GM12864 (cell line): ENCODE measurements around the gene CRNKL1.

ENCODE experiments used
- DNase-seq: peaks from one replicate; pipeline ENCODE4 v3.0.0-alpha.2; 2011; ENCODE audit warnings: low read depth
- H3K4me3 ChIP-seq: 2 replicates; pipeline ENCODE4 v1.5.1; 2011; ENCODE audit warnings: mild to moderate bottlenecking, low read depth, low read length, control low read depth
- CTCF ChIP-seq: IDR thresholded peaks from 2 replicates; pipeline ENCODE4 v1.5.1; 2011; ENCODE audit warnings: low read depth, mild to moderate bottlenecking, moderate library complexity, low read length, control low read depth, inconsistent platforms; ENCODE audit errors: missing control alignments

CRNKL1 gene

GRCh38 chr20:20021835-20022234 is 30.4 kb downstream of the CRNKL1 start:
- no peak overlapping the region for H3K4me3 ChIP-seq
- DNase-seq: no peak

GRCh38 chr20:20020908-20021307 is 31.4 kb downstream of the CRNKL1 start:
- no peak overlapping the region for H3K4me3 ChIP-seq
- TF ChIP-seq CTCF: no peak
- no peak for DNase-seq

More at GRCh38 chr20:20021835-20022234, 30.4 kb downstream of the CRNKL1 start:
- TF ChIP-seq CTCF: no peak

GRCh38 chr20:20019123-20019522 is 33.1 kb downstream of the CRNKL1 start:
- no peak overlapping the region for H3K4me3 ChIP-seq
- no peak for TF ChIP-seq CTCF

GRCh38 chr20:20018366-20018765 is 33.9 kb downstream of the CRNKL1 start:
- peak overlapping the region; percentile 87 for H3K4me3 ChIP-seq
- no peak for TF ChIP-seq CTCF
- DNase-seq: no peak

More at GRCh38 chr20:20019123-20019522, 33.1 kb downstream of the CRNKL1 start:
- no peak for DNase-seq

- peak overlapping the region; percentile 87 for H3K4me3 ChIP-seq
- no peak for TF ChIP-seq CTCF
- DNase-seq: no peak
These were observed 34.5 kb downstream of the CRNKL1 start for GRCh38 chr20:20017844-20018185.

GRCh38 chr20:20017001-20017843 is 35.0 kb downstream of the CRNKL1 start, which contains the start of gene NAA20:
Gene NAA20 (plus strand): TSS chr20:20017362. CDS start chr20:20017397, 35 bp downstream.
- peak within 1 kb of the TSS; percentile 87 for H3K4me3 ChIP-seq
- DNase-seq: peak; percentile 75
- TF ChIP-seq CTCF: peak; percentile 76

GRCh38 chr20:20014659-20015058 is 37.6 kb downstream of the CRNKL1 start:
- no peak for TF ChIP-seq CTCF
- no peak for DNase-seq
- H3K4me3 ChIP-seq: no peak overlapping the region
